Skeletal muscle satellite cell (primary cell): Measurements from ENCODE around the gene PPM1H.
A peak's percentile ranks its signal among the peaks of the same experiment; 100 is the strongest.

ENCODE experiments used
- H3K27me3 ChIP-seq: 2 replicates; pipeline ENCODE4 v1.7.0; 2013; ENCODE audit warnings: low read length; ENCODE audit not compliant: control insufficient read depth, insufficient read depth
- H3K36me3 ChIP-seq: 2 replicates; pipeline ENCODE4 v1.7.0; 2013; ENCODE audit warnings: mild to moderate bottlenecking, control low read depth, low read length; ENCODE audit not compliant: insufficient read depth
- H3K4me1 ChIP-seq: 2 replicates; pipeline ENCODE4 v1.7.0; 2013; ENCODE audit warnings: low read length; ENCODE audit not compliant: control insufficient read depth, insufficient read depth
- H3K4me2 ChIP-seq: 2 replicates; pipeline ENCODE4 v1.7.0; 2013; ENCODE audit warnings: mild to moderate bottlenecking, low read length
- H3K4me3 ChIP-seq: 2 replicates; pipeline ENCODE4 v1.7.0; 2013; ENCODE audit warnings: low read length
- H3K9ac ChIP-seq: 2 replicates; pipeline ENCODE4 v1.7.0; 2013; ENCODE audit warnings: mild to moderate bottlenecking, low read depth, low read length, moderate library complexity
- H3K9me3 ChIP-seq: replicated peaks from 2 replicates; pipeline ENCODE4 v1.7.0; 2013; ENCODE audit warnings: mild to moderate bottlenecking, control low read depth, low read length

The PPM1H gene

DNA sequence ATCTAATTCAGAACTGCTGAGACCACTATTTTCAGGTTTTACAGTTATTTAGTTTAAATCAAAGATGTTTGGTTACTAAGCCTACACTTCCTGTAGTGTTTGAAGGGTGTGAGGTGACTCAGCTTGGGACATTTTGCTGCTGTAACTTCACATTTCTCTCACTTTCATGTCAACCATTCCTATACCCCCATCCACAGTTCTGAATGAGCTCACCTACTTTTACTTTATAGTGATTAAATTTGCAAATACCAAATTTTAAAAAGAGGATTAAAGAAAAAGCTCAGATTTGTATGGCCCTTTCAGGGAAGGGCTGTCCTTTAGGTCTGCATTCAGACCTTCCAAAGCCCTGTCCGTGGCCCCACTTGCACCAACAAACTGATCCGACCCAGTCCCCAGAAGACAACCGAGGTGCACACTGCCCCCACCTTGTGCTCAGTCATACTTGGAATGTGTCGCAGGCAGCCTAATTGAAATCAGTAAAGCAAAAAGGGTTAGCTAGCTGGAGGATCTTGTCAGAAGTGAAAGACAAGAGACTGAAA lies 294.0 kb downstream of the PPM1H start:
- Histone ChIP-seq H3K4me3 (no peak overlapping the region), H3K9ac (no peak overlapping the region), H3K9me3 (no peaks in the 10 kb centered on the region), H3K27me3 (no peaks in the 10 kb centered on the region), H3K4me1 (peaks cover 9% of the 10 kb centered on the region), H3K36me3 (no peaks in the 10 kb centered on the region), H3K4me2 (no peak overlapping the region)

DNA sequence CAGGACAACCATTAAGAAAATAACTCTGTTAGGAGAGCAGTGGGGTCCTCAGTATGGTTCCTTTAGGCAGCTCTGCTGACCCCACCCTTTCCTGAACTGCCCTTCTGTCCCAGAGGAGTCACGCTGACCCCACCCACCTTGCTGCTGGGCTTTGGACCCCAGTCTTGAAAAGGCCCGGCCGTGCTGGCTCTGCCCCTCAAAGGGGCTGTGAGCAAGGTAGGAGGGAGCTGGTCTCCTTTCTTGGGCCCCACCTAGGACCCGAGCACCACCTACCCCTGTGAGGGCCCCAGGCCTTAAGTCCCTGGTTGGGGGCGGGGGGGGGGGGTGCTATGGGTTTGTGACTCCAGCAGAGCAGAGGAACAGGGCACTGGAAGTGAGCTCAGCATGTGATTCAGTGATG lies 297.3 kb downstream of the PPM1H start:
- no peak overlapping the region for H3K9ac ChIP-seq
- no peaks in the 10 kb centered on the region for H3K9me3 ChIP-seq
- no peaks in the 10 kb centered on the region for H3K36me3 ChIP-seq
- no peak overlapping the region for H3K4me3 ChIP-seq
- H3K4me2 ChIP-seq: no peak overlapping the region
- peaks cover 11% of the 10 kb centered on the region for H3K4me1 ChIP-seq
- H3K27me3 ChIP-seq: no peaks in the 10 kb centered on the region

DNA sequence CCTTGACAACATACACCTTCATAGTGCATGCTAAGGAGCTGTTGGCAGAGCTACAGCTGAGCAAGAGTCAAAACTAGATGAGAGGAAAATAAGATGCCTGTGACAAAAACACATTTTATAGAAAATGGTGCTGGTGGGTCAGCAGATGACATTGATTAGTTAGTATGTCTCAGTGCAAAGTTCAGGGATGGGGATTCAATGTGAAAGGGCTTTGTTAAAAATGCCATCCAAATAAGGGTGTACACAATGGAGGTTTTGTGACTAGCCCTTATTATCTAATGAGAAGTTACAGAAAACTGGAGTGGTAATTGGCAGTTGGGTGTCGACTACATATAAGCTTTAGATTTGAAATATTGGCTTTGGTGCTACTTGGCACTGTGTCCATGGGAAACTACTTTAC lies 299.3 kb downstream of the PPM1H start:
- Histone ChIP-seq H3K4me3 (no peak overlapping the region), H3K4me1 (peaks cover 20% of the 10 kb centered on the region), H3K27me3 (no peaks in the 10 kb centered on the region), H3K36me3 (no peaks in the 10 kb centered on the region), H3K4me2 (no peak overlapping the region), H3K9ac (no peak overlapping the region), H3K9me3 (no peaks in the 10 kb centered on the region)

DNA sequence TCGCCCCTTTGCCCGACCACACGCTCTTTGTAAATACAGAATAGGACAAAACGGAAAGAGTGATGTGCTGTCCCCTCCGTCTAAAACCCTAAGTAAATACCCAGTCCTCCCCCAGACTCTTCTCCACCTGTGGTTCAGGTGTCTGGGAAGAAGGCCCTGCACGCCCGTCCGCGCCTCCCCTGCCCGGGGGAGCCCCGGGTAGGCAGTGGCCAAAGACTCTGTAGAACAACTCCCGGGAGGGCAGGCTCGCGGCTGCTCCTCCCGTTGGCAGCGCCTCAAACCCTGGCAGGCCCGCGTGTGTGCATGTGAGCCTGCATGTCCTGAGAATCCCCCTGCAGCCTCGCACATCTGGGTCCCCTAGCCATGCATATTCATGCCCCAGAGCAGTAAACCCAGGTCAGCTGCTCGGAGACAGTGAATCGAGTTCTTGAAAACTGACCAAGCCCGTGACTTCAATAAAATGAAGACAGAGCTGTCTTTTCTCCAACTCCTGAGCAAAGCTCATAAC lies 302.5 kb downstream of the PPM1H start:
- no peaks in the 10 kb centered on the region for H3K36me3 ChIP-seq
- peak overlapping the region; percentile 70 for H3K4me3 ChIP-seq
- no peaks in the 10 kb centered on the region for H3K27me3 ChIP-seq
- H3K9me3 ChIP-seq: no peaks in the 10 kb centered on the region
- peak overlapping the region; percentile 97 for H3K4me2 ChIP-seq
- peaks cover 18% of the 10 kb centered on the region for H3K4me1 ChIP-seq
- peak overlapping the region; percentile 63 for H3K9ac ChIP-seq

DNA sequence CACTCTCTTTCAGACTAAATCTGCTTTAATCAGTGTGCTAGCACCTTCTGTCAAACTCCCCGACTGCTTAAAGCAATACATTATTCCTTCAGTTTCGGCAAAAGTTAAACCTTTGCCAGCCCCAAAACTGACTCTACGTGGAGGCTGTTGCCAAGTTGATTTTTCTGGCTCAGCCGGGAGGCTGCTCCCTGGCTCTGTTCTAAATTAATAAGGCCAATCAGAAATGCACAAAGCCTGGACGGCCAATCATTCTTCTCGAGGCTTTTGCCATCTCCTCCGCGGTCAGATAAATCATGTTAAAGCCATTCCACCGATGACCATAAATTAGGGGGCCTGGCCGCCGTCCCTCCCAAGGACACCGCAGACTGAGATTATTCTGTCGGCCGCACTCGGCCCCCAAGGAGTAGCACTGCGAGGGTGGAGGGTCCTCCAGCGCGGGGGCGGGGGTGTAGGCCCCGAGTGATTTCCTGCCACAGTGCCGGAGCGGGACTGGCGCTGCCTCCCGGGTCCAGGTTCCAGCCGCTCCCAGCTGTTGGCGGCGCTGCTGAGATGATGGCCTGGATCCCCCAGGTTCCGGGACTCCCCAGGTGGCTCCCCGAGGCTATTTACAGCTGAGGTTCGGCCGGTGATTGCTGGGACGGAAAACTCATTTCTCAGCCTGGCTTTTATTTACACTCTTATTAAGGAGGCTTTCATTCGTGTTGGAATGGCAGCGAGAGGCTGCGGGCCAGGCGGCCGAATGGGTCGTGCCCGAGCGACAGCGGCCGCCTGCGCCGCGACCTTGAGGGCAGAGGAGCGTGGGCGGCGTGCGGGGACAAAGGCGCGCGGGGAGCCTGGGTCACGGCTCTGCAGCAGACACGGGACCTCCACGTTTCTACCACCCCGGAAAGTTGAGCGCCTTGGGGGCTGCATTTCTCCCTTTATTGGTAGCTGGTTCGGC lies 303.2 kb downstream of the PPM1H start:
- peak overlapping the region; percentile 70 for H3K4me3 ChIP-seq
- peak overlapping the region; percentile 63 for H3K9ac ChIP-seq
- no peaks in the 10 kb centered on the region for H3K27me3 ChIP-seq
- peaks cover 18% of the 10 kb centered on the region for H3K4me1 ChIP-seq
- H3K9me3 ChIP-seq: no peaks in the 10 kb centered on the region
- H3K4me2 ChIP-seq: peak overlapping the region; percentile 97
- H3K36me3 ChIP-seq: no peaks in the 10 kb centered on the region

DNA sequence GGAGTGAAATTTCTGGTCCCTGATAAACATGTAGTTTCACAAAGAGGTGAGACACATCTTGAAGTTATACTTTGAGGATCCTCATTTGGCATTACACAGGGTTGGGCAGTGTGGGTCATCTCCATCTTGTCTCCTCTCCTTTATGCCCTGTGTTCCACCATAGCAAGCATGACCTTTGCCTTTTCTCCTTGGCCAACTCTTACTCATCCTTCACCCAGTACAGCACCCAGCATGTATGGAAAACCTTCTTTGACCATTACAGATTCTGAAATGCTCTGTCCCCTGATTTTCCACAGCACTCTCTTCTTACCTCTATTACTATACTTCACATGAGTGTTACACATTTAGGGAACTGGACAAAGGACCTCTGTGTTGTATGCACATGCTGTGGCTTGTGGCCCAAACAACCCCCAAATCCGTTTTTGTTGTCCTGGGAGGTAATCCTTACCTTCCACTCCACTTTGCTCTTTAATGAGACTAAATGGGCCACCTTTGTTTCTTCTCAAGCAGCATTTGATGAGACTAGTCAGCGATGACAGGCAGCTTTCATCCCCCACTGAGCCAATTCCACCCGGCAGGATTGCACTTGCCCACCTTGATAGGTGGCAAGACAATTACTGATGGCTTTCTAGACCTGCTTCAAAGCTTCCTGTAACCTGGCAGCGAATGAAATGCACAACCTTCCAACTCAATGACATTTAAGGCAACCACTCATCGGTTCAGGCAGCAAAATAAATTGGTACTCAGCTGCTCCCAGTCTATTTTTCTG lies 304.8 kb downstream of the PPM1H start:
- H3K27me3 ChIP-seq: no peaks in the 10 kb centered on the region
- no peak overlapping the region for H3K4me2 ChIP-seq
- H3K4me1 ChIP-seq: peaks cover 18% of the 10 kb centered on the region
- no peaks in the 10 kb centered on the region for H3K36me3 ChIP-seq
- no peak overlapping the region for H3K9ac ChIP-seq
- H3K9me3 ChIP-seq: no peaks in the 10 kb centered on the region
- H3K4me3 ChIP-seq: no peak overlapping the region

DNA sequence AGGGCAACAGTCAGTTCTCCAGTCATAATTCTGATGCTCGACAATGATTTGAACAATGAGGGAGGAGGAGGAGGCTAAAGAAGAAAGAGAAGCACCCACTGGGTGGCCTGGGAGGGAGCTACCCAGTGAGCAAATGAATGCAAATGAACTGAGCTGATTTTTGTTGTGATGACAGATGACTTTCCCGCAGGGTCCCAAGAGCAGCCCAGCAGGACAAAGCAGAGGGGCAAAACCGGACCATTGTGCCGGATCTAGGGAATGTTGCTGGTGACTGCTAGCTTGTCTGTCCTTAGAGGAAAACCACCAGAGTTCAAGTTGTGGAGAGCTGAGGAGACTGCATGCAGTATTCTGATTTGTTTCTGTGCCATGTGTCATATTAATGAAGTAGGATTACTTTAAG lies 305.5 kb downstream of the PPM1H start:
- Histone ChIP-seq H3K4me3 (no peak overlapping the region), H3K4me1 (peaks cover 18% of the 10 kb centered on the region), H3K27me3 (no peaks in the 10 kb centered on the region), H3K9me3 (no peaks in the 10 kb centered on the region), H3K4me2 (no peak overlapping the region), H3K36me3 (no peaks in the 10 kb centered on the region), H3K9ac (no peak overlapping the region)

DNA sequence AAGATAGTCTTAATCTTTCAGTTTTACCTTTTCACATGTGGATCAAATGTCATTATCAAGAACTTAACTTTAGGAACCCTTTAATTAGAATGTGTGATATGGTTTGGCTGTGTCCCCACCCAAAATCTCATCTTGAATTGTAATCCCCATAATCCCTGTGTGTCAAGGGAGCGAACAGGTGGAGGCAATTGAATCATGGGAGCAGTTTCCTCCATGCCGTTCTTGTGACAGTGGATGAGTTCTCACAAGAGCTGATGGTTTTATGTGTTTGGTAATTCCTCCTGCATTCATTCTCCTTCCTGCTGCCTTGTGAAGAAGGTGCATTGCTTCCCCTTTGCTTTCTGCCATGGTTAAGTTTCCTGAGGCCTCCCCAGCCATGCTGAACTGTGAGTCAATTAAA lies 307.8 kb downstream of the PPM1H start:
- no peaks in the 10 kb centered on the region for H3K36me3 ChIP-seq
- H3K9me3 ChIP-seq: no peaks in the 10 kb centered on the region
- peaks cover 11% of the 10 kb centered on the region for H3K4me1 ChIP-seq
- H3K27me3 ChIP-seq: no peaks in the 10 kb centered on the region
- H3K9ac ChIP-seq: no peak overlapping the region
- no peak overlapping the region for H3K4me3 ChIP-seq
- no peak overlapping the region for H3K4me2 ChIP-seq

DNA sequence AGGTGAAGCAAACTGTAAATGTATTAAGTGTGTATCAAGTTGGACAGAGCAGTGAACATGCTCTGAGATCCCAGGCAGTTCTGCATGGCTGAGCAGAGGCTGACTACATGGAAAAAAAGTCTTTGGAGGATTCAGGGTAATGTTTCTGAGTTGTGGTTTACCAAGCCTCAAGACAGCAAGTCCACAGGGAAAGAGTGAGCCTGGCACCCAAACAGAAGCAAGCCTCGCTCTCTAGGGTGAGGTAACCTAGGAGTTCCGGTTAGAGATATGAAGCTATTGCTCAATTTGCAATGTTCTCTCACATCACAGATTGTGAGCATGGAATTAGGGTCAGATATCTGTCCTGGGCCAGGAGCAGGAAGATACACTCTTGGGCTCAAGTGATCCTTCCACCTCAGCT lies 309.7 kb downstream of the PPM1H start:
- H3K27me3 ChIP-seq: no peaks in the 10 kb centered on the region
- no peak overlapping the region for H3K4me2 ChIP-seq
- H3K9me3 ChIP-seq: no peaks in the 10 kb centered on the region
- H3K9ac ChIP-seq: no peak overlapping the region
- no peaks in the 10 kb centered on the region for H3K36me3 ChIP-seq
- no peaks in the 10 kb centered on the region for H3K4me1 ChIP-seq
- H3K4me3 ChIP-seq: no peak overlapping the region

DNA sequence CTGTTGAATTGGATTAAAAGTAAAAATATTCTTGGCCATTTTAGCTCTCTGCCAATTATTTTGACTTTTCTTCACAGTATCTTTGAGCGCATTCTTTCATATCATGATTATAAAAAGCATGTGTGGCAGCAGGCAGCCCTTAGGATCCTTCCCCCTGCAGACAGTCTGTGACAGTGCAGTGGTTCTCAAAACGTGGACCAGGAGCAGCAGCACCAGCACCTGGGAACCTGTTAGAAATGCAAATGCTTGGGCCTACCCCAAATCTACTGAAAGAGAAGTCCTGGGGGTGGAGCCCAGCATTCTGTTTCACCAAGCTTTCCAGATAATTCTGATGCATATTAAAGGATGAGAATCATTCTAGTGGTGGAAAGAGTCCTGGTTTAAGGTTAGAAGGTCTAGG lies 312.8 kb downstream of the PPM1H start:
- Histone ChIP-seq H3K4me2 (no peak overlapping the region), H3K27me3 (no peaks in the 10 kb centered on the region), H3K4me1 (no peaks in the 10 kb centered on the region), H3K36me3 (no peaks in the 10 kb centered on the region), H3K4me3 (no peak overlapping the region), H3K9ac (no peak overlapping the region), H3K9me3 (no peaks in the 10 kb centered on the region)

DNA sequence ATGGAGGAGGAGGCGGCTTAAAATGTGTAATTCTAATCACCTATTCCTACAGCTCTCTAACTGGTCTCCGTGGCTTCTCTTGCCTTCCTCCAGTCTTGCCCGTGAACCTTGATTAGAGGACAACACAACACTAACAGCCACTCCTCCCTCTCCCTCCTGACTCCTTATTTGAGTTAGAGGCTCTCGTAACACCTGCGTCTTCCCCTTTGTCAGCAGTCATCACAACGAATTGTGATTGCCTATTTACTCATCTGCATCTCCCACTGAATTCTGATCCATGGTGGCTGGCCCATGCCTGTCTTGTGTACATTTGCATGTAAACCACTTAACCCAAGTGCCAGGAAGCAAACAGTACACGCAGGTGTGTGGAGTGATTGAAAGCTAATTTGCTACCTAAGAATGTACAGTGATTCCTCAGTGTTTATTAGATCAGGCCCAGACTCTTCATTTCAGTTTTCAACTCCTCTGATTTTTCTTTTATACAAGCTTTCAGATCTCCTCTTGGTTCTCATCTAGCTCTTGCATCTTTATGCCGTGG lies 313.8 kb downstream of the PPM1H start:
- Histone ChIP-seq H3K9me3 (no peaks in the 10 kb centered on the region), H3K36me3 (no peaks in the 10 kb centered on the region), H3K9ac (no peak overlapping the region), H3K4me1 (no peaks in the 10 kb centered on the region), H3K4me3 (no peak overlapping the region), H3K4me2 (no peak overlapping the region), H3K27me3 (no peaks in the 10 kb centered on the region)
